Neural crest cell (in vitro differentiated cells): ENCODE results near the gene CUZD1. TPM values are rescaled to one million over a fixed set of nuclear protein-coding genes. Genes with fewer than 3 reads are reported as not detected.

Experiments
- DNase-seq: peaks from one replicate; pipeline ENCODE4 v3.0.0; 2021; ENCODE audit warnings: low read depth, mixed read lengths, low spot score
- H3K27ac Mint-ChIP-seq: one replicate; pipeline ENCODE4 v1.8.0; 2021; ENCODE audit warnings: mild to moderate bottlenecking, mixed read lengths; ENCODE audit not compliant: unreplicated experiment
- H3K27me3 Mint-ChIP-seq: 2 replicates; pipeline ENCODE4 v1.8.0; 2021; ENCODE audit warnings: low read depth, mild to moderate bottlenecking, mixed read lengths
- H3K36me3 Mint-ChIP-seq: 2 replicates; pipeline ENCODE4 v1.8.0; 2021; ENCODE audit warnings: low read depth, mild to moderate bottlenecking, mixed read lengths
- H3K4me1 Mint-ChIP-seq: 2 replicates; pipeline ENCODE4 v1.8.0; 2021; ENCODE audit warnings: mixed read lengths
- H3K4me3 Mint-ChIP-seq: one replicate; pipeline ENCODE4 v1.8.0; 2021; ENCODE audit warnings: mild to moderate bottlenecking, mixed read lengths
- H3K9me3 Mint-ChIP-seq: 2 replicates; pipeline ENCODE4 v1.8.0; 2021; ENCODE audit warnings: mixed read lengths
- CTCF ChIP-seq: fragments of 200-600 bp; sonication (generic); conservative IDR thresholded peaks from 2 replicates; pipeline ENCODE4 v1.5.0; 2021; ENCODE audit warnings: antibody characterized with exemption, mild to moderate bottlenecking
- total RNA-seq: library from RNA; stranded (reverse); gene quantifications from 2 replicates; pipeline ENCODE4 v1.2.1, GENCODE V29; 2021

Gene CUZD1
- total RNA-seq, 1 donor from 2014 or later, result not detected

- H3K27me3 Mint-ChIP-seq, result peaks cover 26% of the 10 kb centered on the region
- no peak overlapping the region for H3K4me3 Mint-ChIP-seq
- no peak for DNase-seq
- no peak overlapping the region for H3K27ac Mint-ChIP-seq
- H3K36me3 Mint-ChIP-seq, result no peaks in the 10 kb centered on the region
- H3K4me1 Mint-ChIP-seq, result no peaks in the 10 kb centered on the region
- no peaks in the 10 kb centered on the region for H3K9me3 Mint-ChIP-seq
- TF ChIP-seq CTCF, result no peak
Observed at GRCh38 chr10:122852261-122852660, 6.6 kb upstream of the CUZD1 start.

GRCh38 chr10:122850705-122851640 lies 5.3 kb upstream of the CUZD1 start:
- H3K4me1 Mint-ChIP-seq, result no peaks in the 10 kb centered on the region
- peaks cover 27% of the 10 kb centered on the region for H3K27me3 Mint-ChIP-seq
- no peaks in the 10 kb centered on the region for H3K36me3 Mint-ChIP-seq
- peaks cover 2% of the 10 kb centered on the region for H3K9me3 Mint-ChIP-seq
- H3K4me3 Mint-ChIP-seq, result no peak overlapping the region
- H3K27ac Mint-ChIP-seq, result no peak overlapping the region
- TF ChIP-seq CTCF, result no peak
- no peak for DNase-seq

GRCh38 chr10:122849900-122850605 lies 4.4 kb upstream of the CUZD1 start:
- H3K36me3 Mint-ChIP-seq, result no peaks in the 10 kb centered on the region
- peaks cover 2% of the 10 kb centered on the region for H3K9me3 Mint-ChIP-seq
- H3K27ac Mint-ChIP-seq, result no peak overlapping the region
- H3K27me3 Mint-ChIP-seq, result peaks cover 26% of the 10 kb centered on the region
- no peak for DNase-seq
- no peaks in the 10 kb centered on the region for H3K4me1 Mint-ChIP-seq
- TF ChIP-seq CTCF, result no peak
- no peak overlapping the region for H3K4me3 Mint-ChIP-seq

GRCh38 chr10:122849090-122849489 lies 3.4 kb upstream of the CUZD1 start:
- H3K36me3 Mint-ChIP-seq, result no peaks in the 10 kb centered on the region
- no peak for TF ChIP-seq CTCF
- peaks cover 22% of the 10 kb centered on the region for H3K27me3 Mint-ChIP-seq
- no peak for DNase-seq
- H3K9me3 Mint-ChIP-seq, result peaks cover 2% of the 10 kb centered on the region
- H3K27ac Mint-ChIP-seq, result no peak overlapping the region
- H3K4me1 Mint-ChIP-seq, result no peaks in the 10 kb centered on the region
- H3K4me3 Mint-ChIP-seq, result no peak overlapping the region

- H3K4me3 Mint-ChIP-seq, result no peak overlapping the region
- peak overlapping the region; percentile 43 for H3K27ac Mint-ChIP-seq
- peaks cover 2% of the 10 kb centered on the region for H3K9me3 Mint-ChIP-seq
- H3K27me3 Mint-ChIP-seq, result peaks cover 17% of the 10 kb centered on the region
- no peaks in the 10 kb centered on the region for H3K36me3 Mint-ChIP-seq
- TF ChIP-seq CTCF, result no peak
- DNase-seq, result no peak
- H3K4me1 Mint-ChIP-seq, result no peaks in the 10 kb centered on the region
Observed at GRCh38 chr10:122847782-122848604, 2.3 kb upstream of the CUZD1 start.
